K562 (cell line): ENCODE data around the gene CD70. TPM values are rescaled to one million over a fixed set of nuclear protein-coding genes. Genes with fewer than 3 reads are reported as not detected.

Experiments
- ATAC-seq: fragments of 200-7000 bp; cut with Tn5 transposase; 3 replicates; pipeline ENCODE4 v1.9.1; 2020; ENCODE audit warnings: moderate library complexity
- BruUV-seq: library from RNA; stranded (reverse); fragments of 400-500 nt; replicated peaks from 2 replicates; lab custom pipeline; 2021; lab: Mats Ljungman, UMichigan
- CTCF ChIA-PET: fragments of 300-600 bp; formaldehyde crosslinking; extraction: SDS; loops from one replicate; lab custom pipeline; 2021; ENCODE audit warnings: low intra/inter-chr PET ratio; lab: Yijun Ruan, JAX
- POLR2A ChIA-PET: fragments of 300-600, 350-650 bp; sonication (Branson Sonifier 250); formaldehyde crosslinking; extraction: SDS; loops from one replicate; lab custom pipeline; 2021; ENCODE audit warnings: antibody characterized with exemption, inconsistent platforms; lab: Yijun Ruan, JAX
- DNase-seq, 4 experiments: peaks; one replicate each; pipeline versions ENCODE4 v3.0.0 to v3.0.0-alpha.2; 2011 to 2018; ENCODE audit warnings: low spot score in 3 of 4, mixed read lengths in 3 of 4; ENCODE audit errors: extremely low read depth in 1 of 4
- FAIRE-seq: peaks from 2 replicates; lab custom pipeline; 2011; peaks lifted over from hg19 to GRCh38; lab: Jason Lieb, UNC
- H2AFZ ChIP-seq: 2 replicates; pipeline ENCODE4 v1.6.0; 2011; ENCODE audit warnings: low read depth, low read length, control low read depth, inconsistent platforms
- H3K27ac ChIP-seq: fragments of 200-600 bp; 3 replicates; pipeline ENCODE4 v1.8.0; 2011; ENCODE audit warnings: low read depth, mild to moderate bottlenecking, control low read depth, inconsistent platforms, low read length, moderate library complexity, mixed read lengths; ENCODE audit errors: extremely low read depth
- H3K27me3 ChIP-seq, 2 experiments: fragments of 300-600 bp in 1 of 2; 2 replicates in 1 of 2; 3 replicates in 1 of 2; pipeline versions ENCODE4 v1.6.0 to v1.8.0; 2011; ENCODE audit warnings: inconsistent platforms in 2 of 2, low read length in 2 of 2, mild to moderate bottlenecking in 1 of 2, mixed read lengths in 1 of 2, moderate library complexity in 1 of 2; ENCODE audit not compliant: control insufficient read depth in 2 of 2, insufficient read depth in 2 of 2
- H3K36me3 ChIP-seq: fragments of 300-600 bp; 3 replicates; pipeline ENCODE4 v1.8.0; 2011; ENCODE audit warnings: mild to moderate bottlenecking, low read length, inconsistent platforms; ENCODE audit not compliant: control insufficient read depth, insufficient read depth
- H3K4me1 ChIP-seq, 2 experiments: fragments of 200-600 bp in 1 of 2; replicated peaks in 1 of 2; 2 replicates in 1 of 2; 3 replicates in 1 of 2; pipeline versions ENCODE4 v1.5.1 to v1.8.0; 2011; ENCODE audit warnings: inconsistent platforms in 2 of 2, low read length in 2 of 2, mild to moderate bottlenecking in 1 of 2, mixed read lengths in 1 of 2, moderate library complexity in 1 of 2; ENCODE audit not compliant: control insufficient read depth in 2 of 2, insufficient read depth in 2 of 2
- H3K4me2 ChIP-seq: 2 replicates; pipeline ENCODE4 v1.6.1; 2011; ENCODE audit warnings: low read length, control low read depth, inconsistent platforms, mixed read lengths; ENCODE audit not compliant: insufficient read depth
- H3K4me3 ChIP-seq: fragments of 200-600 bp; sonication (generic), shearing (Covaris generic); 2 replicates; pipeline ENCODE4 v1.5.1; 2016; ENCODE audit warnings: control low read depth, inconsistent platforms
- H3K79me2 ChIP-seq: fragments of 200-600 bp; 3 replicates; pipeline ENCODE4 v1.8.0; 2011; ENCODE audit warnings: low read length, inconsistent platforms; ENCODE audit not compliant: control insufficient read depth, insufficient read depth
- H3K9ac ChIP-seq, 2 experiments: 2 replicates each; pipeline versions ENCODE4 v1.6.0 to v1.6.1; 2011; ENCODE audit warnings: low read depth in 2 of 2, low read length in 2 of 2, control low read depth in 1 of 2, inconsistent platforms in 1 of 2, mild to moderate bottlenecking in 1 of 2, mixed read lengths in 1 of 2; ENCODE audit not compliant: insufficient read depth in 1 of 2
- H3K9me1 ChIP-seq: one replicate; pipeline ENCODE4 v1.6.0; 2011; ENCODE audit warnings: inconsistent platforms, mild to moderate bottlenecking, low read length, moderate library complexity; ENCODE audit not compliant: control insufficient read depth, insufficient read depth
- H3K9me3 ChIP-seq: replicated peaks from 2 replicates; pipeline ENCODE4 v1.5.1; 2011; ENCODE audit warnings: low read depth, low read length, inconsistent platforms; ENCODE audit not compliant: control insufficient read depth, insufficient read depth
- H4K20me1 ChIP-seq: replicated peaks from 2 replicates; pipeline ENCODE4 v1.6.1; 2011; ENCODE audit warnings: low read length, inconsistent platforms, mixed read lengths; ENCODE audit not compliant: control insufficient read depth, insufficient read depth
- TRIM28 ChIP-seq: fragments of 450-650 bp; IDR thresholded peaks from 2 replicates; pipeline ENCODE4 v1.6.1; 2017
- ZNF3 ChIP-seq: fragments of 250-450 bp; sonication (Bioruptor Pico); IDR thresholded peaks from 2 replicates; pipeline ENCODE4 v1.5.0; 2021; ENCODE audit warnings: mild to moderate bottlenecking, moderate library complexity
- ZNF354B ChIP-seq: fragments of 250-450 bp; sonication (Bioruptor Pico); IDR thresholded peaks from 2 replicates; pipeline ENCODE4 v1.4.0; 2020
- ZNF507 ChIP-seq: conservative IDR thresholded peaks from 2 replicates; pipeline ENCODE4 v1.6.1; 2017; ENCODE audit warnings: missing genetic modification characterization, missing compliant biosample characterization
- WGBS: fragments of 100-300 bp; shearing (Covaris generic); methylation state at CpG from one replicate; pipeline ENCODE4 v1.1.6; 2016; ENCODE audit warnings: low coverage, mixed read lengths; ENCODE audit not compliant: insufficient coverage; ENCODE audit errors: missing lambda C conversion rate; 5-methylcytosine and 5-hydroxymethylcytosine counted together
- in situ Hi-C: fragments of 300-500 bp; cut with MboI; formaldehyde crosslinking; loops from 4 replicates; pipeline ENCODE4 v1.15.0; 2018; ENCODE audit warnings: inconsistent platforms, mixed read lengths
- intact Hi-C: fragments of 100-400 bp; cut with micrococcal nuclease; formaldehyde crosslinking; loops from 2 replicates; pipeline ENCODE4 v1.14.2; 2022
- polyA plus RNA-seq, 8 experiments: library from polyadenylated mRNA; depleted of rRNA in 4 of 8; stranded (reverse) in 5 of 8; unstranded in 3 of 8; fragments of >200 nt; fragmentation: Nextera tagmentation in 2 of 8; fragmentation: Illumina TruSeq in 1 of 8; extraction: Ambion mirVana in 2 of 8; extraction: Trizol in 1 of 8; gene quantifications; 2 replicates each; pipeline versions ENCODE4 v1.2.1 to v1.2.3, GENCODE V29; 2011 to 2014; ENCODE audit warnings: inconsistent platforms in 1 of 8, missing spikeins in 1 of 8
- total RNA-seq, 7 experiments: library from RNA; depleted of rRNA in 6 of 7; stranded (reverse); fragments of >200 nt in 6 of 7; fragmentation: Illumina TruSeq in 2 of 7; extraction: Trizol in 2 of 7; gene quantifications; 2 replicates each; pipeline versions ENCODE4 v1.2.1 to v1.2.3, GENCODE V29; 2011 to 2021; ENCODE audit warnings: low replicate concordance in 1 of 7
- TF ChIP-seq, protein P1 (sequence below), 2 experiments: fragments of 450-650 bp; formaldehyde crosslinking in 1 of 2; IDR thresholded peaks; 2 replicates each; pipeline versions ENCODE4 v1.4.0 to v1.6.1; 2014 to 2020; ENCODE audit warnings: mild to moderate bottlenecking in 2 of 2, borderline replicate concordance in 1 of 2, low read depth in 1 of 2

CD70 gene
- total and polyA plus RNA-seq, 9 of the 15 experiments (the other 6 are each of a cell fraction or from before 2014, with no cell fraction given) = 0.06 to 0.58 (median 0.33) TPM; not detected in 4

DNA sequence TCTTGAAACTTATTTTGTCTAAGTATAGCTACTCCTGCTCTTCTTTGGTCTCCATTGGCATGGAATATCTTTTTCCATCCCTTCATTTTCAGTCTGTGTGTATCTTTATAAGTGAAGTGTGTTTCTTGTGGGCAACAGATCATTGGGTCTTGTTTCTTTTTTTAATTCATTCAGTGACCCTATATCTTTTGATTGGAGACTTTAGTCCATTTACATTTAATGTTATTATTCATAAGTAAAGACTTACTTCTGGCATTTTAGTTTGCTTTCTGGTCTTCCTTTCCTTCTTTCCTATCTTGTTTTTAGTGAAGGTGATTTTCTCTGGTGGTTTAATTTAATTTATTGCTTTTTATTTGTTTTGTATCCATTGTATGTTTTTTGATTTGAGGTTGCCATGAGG, 19.8 kb downstream of the CD70 start:
- no peak for FAIRE-seq
- H3K4me2 ChIP-seq = no peak overlapping the region
- H3K27ac ChIP-seq = no peak overlapping the region
- no peaks in the 10 kb centered on the region for H4K20me1 ChIP-seq
- no peaks in the 10 kb centered on the region for H3K36me3 ChIP-seq
- H3K79me2 ChIP-seq = no peaks in the 10 kb centered on the region
- peaks cover 4 to 11% of the 10 kb centered on the region in 2 experiments; a peak in 4 of 5 replicates for H3K4me1 ChIP-seq
- POLR2A ChIA-PET = interaction anchor here (2.2 kb wide), 1 partner anchor 16 kb away, joined by 9 read pairs; no protein-coding TSS in a partner anchor
- no peak overlapping the region for H2AFZ ChIP-seq
- BruUV-seq = no TSS peak
- no peak for ATAC-seq
- H3K9me1 ChIP-seq = no peaks in the 10 kb centered on the region
- TF ChIP-seq ZNF507 (tag) (peak; percentile 99), ZNF3 (CRISPR knock-in tag) (no peak), TRIM28 (peak; percentile 63; the same call in 1 of the 2 replicates), ZNF354B (CRISPR knock-in tag) (peak; percentile 89)
- in situ Hi-C loops = no loop called here
- intact Hi-C loops = no loop called here
- DNase-seq = no peak
- CTCF ChIA-PET = no interaction called here
- H3K9ac ChIP-seq = no peak overlapping the region
- H3K9me3 ChIP-seq = peaks cover 10% of the 10 kb centered on the region
- no peak overlapping the region for H3K4me3 ChIP-seq
- no peaks in the 10 kb centered on the region; a peak in 1 of 5 replicates for H3K27me3 ChIP-seq

DNA sequence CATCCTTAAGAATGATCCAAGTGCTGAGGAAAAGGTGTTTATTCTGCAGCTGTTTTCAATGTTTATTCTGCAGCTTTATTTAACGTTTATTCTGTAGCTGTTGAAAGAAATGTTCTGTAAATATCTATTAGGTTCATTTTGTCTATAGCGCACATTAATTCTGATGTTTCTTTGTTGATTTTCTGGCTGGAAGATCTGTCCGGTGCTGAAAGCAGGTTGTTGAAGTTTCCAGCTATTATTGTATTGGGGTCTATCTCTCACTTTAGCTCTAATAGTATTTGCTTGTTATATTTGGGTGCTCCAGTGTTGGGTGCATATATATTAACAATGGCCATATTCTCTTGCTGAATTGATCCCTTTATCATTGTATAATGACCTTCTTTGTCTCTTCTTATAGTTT, 20.2 kb downstream of the CD70 start:
- POLR2A ChIA-PET = interaction anchor here (1.6 to 2.2 kb wide), 2 partner anchors 16 to 17 kb away, joined by 3 to 9 read pairs; no protein-coding TSS in a partner anchor
- CTCF ChIA-PET = no interaction called here
- TF ChIP-seq, protein P1, sequence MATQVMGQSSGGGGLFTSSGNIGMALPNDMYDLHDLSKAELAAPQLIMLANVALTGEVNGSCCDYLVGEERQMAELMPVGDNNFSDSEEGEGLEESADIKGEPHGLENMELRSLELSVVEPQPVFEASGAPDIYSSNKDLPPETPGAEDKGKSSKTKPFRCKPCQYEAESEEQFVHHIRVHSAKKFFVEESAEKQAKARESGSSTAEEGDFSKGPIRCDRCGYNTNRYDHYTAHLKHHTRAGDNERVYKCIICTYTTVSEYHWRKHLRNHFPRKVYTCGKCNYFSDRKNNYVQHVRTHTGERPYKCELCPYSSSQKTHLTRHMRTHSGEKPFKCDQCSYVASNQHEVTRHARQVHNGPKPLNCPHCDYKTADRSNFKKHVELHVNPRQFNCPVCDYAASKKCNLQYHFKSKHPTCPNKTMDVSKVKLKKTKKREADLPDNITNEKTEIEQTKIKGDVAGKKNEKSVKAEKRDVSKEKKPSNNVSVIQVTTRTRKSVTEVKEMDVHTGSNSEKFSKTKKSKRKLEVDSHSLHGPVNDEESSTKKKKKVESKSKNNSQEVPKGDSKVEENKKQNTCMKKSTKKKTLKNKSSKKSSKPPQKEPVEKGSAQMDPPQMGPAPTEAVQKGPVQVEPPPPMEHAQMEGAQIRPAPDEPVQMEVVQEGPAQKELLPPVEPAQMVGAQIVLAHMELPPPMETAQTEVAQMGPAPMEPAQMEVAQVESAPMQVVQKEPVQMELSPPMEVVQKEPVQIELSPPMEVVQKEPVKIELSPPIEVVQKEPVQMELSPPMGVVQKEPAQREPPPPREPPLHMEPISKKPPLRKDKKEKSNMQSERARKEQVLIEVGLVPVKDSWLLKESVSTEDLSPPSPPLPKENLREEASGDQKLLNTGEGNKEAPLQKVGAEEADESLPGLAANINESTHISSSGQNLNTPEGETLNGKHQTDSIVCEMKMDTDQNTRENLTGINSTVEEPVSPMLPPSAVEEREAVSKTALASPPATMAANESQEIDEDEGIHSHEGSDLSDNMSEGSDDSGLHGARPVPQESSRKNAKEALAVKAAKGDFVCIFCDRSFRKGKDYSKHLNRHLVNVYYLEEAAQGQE (IDR thresholded peaks at IDR 0.05; ENCODE audit: borderline replicate concordance) = peak; percentile 61
- TF ChIP-seq, protein P1 (CRISPR knock-in tag; IDR thresholded peaks at IDR 0.05; ENCODE audit: low read depth) = no peak

More for the DNA sequence above, 20.2 kb downstream of the CD70 start:
- WGBS = 30% methylated on average over 3 of the region's 3 CpGs
- Histone ChIP-seq H4K20me1 (no peaks in the 10 kb centered on the region), H3K9ac (no peak overlapping the region), H3K27me3 (no peaks in the 10 kb centered on the region; a peak in 1 of 5 replicates), H3K4me2 (no peak overlapping the region), H2AFZ (no peak overlapping the region), H3K4me1 (peaks cover 4 to 7% of the 10 kb centered on the region in 2 experiments; a peak in 3 of 5 replicates), H3K79me2 (no peaks in the 10 kb centered on the region), H3K36me3 (no peaks in the 10 kb centered on the region), H3K9me3 (peaks cover 10% of the 10 kb centered on the region), H3K4me3 (no peak overlapping the region), H3K9me1 (no peaks in the 10 kb centered on the region), H3K27ac (no peak overlapping the region)
- no TSS peak for BruUV-seq
- FAIRE-seq (no peak), ATAC-seq (no peak), DNase-seq (no peak)
- intact Hi-C loops (no loop called here), in situ Hi-C loops (no loop called here)
